Muscle layer of duodenum (tissue), 2 donors: ENCODE data around the gene PBX2.
"Not testable (repeated sequence)": the region's sequence is repeated elsewhere in the genome, so short reads cannot be mapped to it uniquely, and the experiment has no call there.

Experiments used
- H3K27ac ChIP-seq: one replicate; pipeline ENCODE4 v1.7.0; 2013; ENCODE audit warnings: mild to moderate bottlenecking, low read length
- H3K27me3 ChIP-seq: one replicate; pipeline ENCODE4 v1.7.0; 2013; ENCODE audit warnings: low read depth, mild to moderate bottlenecking, control low read depth, low read length
- H3K36me3 ChIP-seq, 2 donors: one replicate each; pipeline ENCODE4 v1.7.0; 2013; ENCODE audit warnings: low read length in 2 of 2, control low read depth in 1 of 2, mild to moderate bottlenecking in 1 of 2; ENCODE audit not compliant: insufficient read depth in 2 of 2, control insufficient read depth in 1 of 2
- H3K4me1 ChIP-seq, 2 donors: one replicate each; pipeline ENCODE4 v1.7.0; 2013; ENCODE audit warnings: low read length in 2 of 2, mild to moderate bottlenecking in 2 of 2, control low read depth in 1 of 2, moderate library complexity in 1 of 2; ENCODE audit not compliant: insufficient read depth in 2 of 2, control insufficient read depth in 1 of 2
- H3K4me3 ChIP-seq, 2 donors: one replicate each; pipeline ENCODE4 v1.7.0; 2013; ENCODE audit warnings: low read length in 2 of 2, low read depth in 1 of 2, mild to moderate bottlenecking in 1 of 2
- H3K9me3 ChIP-seq, 2 donors: one replicate each; pipeline ENCODE4 v1.7.0; 2013; ENCODE audit warnings: low read length in 2 of 2, control low read depth in 1 of 2, mild to moderate bottlenecking in 1 of 2; ENCODE audit not compliant: control insufficient read depth in 1 of 2
- donor health status: healthy.

PBX2 gene

DNA sequence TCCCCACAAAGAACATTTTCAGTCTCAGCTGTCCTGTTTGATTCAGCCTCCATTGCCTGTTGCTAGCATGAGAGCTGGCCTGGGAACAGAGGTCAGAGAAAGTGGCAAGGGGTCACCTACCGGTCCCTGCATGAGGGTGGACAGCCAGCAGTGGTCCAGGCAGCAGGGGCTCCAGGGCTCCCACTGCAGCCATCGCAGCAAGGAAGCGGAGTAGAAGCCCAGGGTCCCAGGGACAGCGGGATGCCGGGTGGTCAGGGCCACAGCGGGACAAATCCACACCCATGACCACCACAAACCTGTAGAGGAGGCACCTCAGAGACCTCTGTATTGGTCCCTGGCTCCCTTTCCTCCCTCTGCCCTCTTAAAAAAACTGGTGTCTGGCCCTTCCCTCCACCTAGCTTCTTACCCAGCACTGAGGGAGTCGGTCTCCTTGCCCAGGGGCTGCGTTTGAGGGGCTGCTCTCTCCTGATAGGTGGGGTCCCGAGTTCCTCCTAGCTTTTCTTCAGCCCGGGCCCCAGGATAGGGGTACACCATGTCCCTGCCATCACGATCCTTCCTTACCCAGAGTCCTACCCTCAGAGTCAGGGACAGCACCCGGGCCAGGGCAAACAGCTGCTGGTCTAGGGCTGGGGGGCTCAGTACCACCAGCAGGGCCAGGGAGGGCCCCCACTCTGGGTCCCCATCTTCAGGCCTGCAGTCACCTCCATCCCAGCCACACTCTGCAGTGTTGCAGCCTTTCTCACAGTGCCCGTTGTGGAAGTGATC lies 10.9 kb upstream of the PBX2 start:
- H3K4me3 ChIP-seq, result no peak overlapping the region
- H3K9me3 ChIP-seq, result no peaks in the 10 kb centered on the region
- H3K4me1 ChIP-seq, result peaks cover 0 to 6% of the 10 kb centered on the region in 2 donors
- no peaks in the 10 kb centered on the region for H3K27me3 ChIP-seq
- H3K36me3 ChIP-seq, result peaks cover 0 to 5% of the 10 kb centered on the region in 2 donors
- H3K27ac ChIP-seq, result no peak overlapping the region

DNA sequence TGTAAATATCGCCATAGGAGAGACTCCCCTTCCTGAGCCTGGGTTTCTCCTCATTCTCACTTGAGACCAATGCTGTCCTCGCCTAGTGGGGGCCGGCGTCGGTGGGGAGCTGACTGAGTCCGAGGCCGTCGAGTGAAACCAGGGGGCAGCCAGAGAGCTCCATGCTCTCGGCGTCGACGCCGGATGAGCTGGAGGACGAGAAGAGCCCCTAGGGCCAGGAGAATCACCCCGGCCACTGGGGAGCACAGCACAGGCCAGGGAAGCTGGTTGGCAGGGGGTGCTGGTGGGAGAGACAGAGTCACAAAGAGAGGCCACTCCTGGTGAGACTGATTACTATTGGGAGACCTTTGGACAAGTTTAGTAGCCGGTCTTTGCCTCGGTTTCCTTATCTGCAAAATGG lies 8.9 kb upstream of the PBX2 start:
- Histone ChIP-seq H3K27me3 (no peaks in the 10 kb centered on the region), H3K4me1 (peaks cover 11 to 12% of the 10 kb centered on the region in 2 donors), H3K4me3 (no peak overlapping the region), H3K27ac (no peak overlapping the region), H3K9me3 (no peaks in the 10 kb centered on the region), H3K36me3 (peaks cover 0 to 6% of the 10 kb centered on the region in 2 donors)

GRCh38 chr6:32198345-32198696 lies 8.3 kb upstream of the PBX2 start:
- Histone ChIP-seq H3K4me3 (no peak overlapping the region), H3K4me1 (peaks cover 11 to 12% of the 10 kb centered on the region in 2 donors), H3K36me3 (peaks cover 0 to 6% of the 10 kb centered on the region in 2 donors), H3K9me3 (no peaks in the 10 kb centered on the region), H3K27me3 (no peaks in the 10 kb centered on the region), H3K27ac (no peak overlapping the region)

- Histone ChIP-seq H3K27me3 (no peaks in the 10 kb centered on the region), H3K36me3 (peaks cover 0 to 6% of the 10 kb centered on the region in 2 donors), H3K9me3 (no peaks in the 10 kb centered on the region), H3K4me3 (peak overlapping the region; percentile 72 to 83), H3K27ac (peak overlapping the region; percentile 100), H3K4me1 (peaks cover 12 to 16% of the 10 kb centered on the region in 2 donors)
Measured at GRCh38 chr6:32196682-32197616, 6.9 kb upstream of the PBX2 start.

DNA sequence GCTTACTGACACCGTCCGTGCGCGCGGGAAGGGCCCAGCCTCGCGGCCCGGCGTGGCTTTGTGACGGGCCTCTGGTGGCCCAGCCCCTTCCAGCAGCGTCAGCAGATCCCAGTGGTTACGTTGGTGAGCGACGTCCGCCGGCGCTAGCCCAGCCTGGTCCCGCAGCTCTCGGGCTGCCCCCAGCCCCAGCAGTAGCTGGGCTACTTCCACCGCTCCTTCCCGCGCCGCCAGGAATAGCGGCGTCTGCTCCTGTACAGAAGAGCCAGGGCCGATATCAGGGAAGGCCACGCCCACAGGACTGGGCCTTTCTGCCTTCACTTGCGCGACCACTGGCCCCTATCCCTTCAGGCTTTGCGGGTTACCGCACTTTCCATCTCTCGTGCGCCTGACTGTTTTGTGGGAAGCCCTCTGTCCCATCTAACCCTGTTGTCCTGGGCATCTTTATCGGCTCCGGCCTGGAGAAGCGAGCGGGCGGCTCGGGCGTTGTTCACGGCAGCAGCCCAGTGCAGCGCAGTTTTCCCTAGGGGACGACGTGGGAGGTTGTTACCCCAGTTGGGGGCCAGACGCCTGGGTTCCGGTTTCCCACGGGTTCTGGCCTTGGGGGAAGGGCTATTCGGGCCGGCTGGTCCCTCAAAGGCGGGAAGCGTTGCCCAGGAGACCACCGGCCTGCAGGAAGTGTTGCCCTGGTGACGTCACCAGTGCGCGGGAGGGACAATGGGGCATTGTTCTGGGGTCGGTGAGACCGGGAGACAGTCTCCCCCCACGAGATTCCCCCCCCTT lies 6.1 kb upstream of the PBX2 start:
- H3K27me3 ChIP-seq, result no peaks in the 10 kb centered on the region
- H3K27ac ChIP-seq, result peak overlapping the region; percentile 100
- peaks cover 0 to 6% of the 10 kb centered on the region in 2 donors for H3K36me3 ChIP-seq
- peak overlapping the region; percentile 72 to 83 for H3K4me3 ChIP-seq
- H3K9me3 ChIP-seq, result no peaks in the 10 kb centered on the region
- H3K4me1 ChIP-seq, result peaks cover 12 to 19% of the 10 kb centered on the region in 2 donors

DNA sequence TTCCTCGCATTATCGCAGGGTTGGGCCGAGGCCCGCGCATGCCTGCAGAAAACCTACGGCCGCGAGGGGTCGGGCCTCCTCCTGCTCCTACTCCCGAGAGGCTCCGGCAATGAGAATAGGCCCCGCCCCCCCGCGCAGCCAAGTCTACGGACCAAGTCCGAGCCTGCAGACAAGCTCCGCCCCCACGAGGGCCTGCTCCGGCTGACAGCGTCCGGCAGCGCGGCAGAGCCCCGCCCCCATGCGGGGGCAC lies 5.6 kb upstream of the PBX2 start:
- peak overlapping the region in 1 of 2 donors; percentile 83 for H3K4me3 ChIP-seq

GRCh38 chr6:32194825-32195651 lies 5.0 kb upstream of the PBX2 start:
- H3K36me3 ChIP-seq, result peaks cover 0 to 6% of the 10 kb centered on the region in 2 donors
- H3K27me3 ChIP-seq, result no peaks in the 10 kb centered on the region
- H3K9me3 ChIP-seq, result no peaks in the 10 kb centered on the region
- peaks cover 12 to 23% of the 10 kb centered on the region in 2 donors for H3K4me1 ChIP-seq
- H3K27ac ChIP-seq, result peak overlapping the region; percentile 99
- H3K4me3 ChIP-seq, result peak overlapping the region; percentile 56 to 71

More for the DNA sequence above, 5.6 kb upstream of the PBX2 start:
- no peak overlapping the region for H3K27ac ChIP-seq
- peaks cover 0 to 6% of the 10 kb centered on the region in 2 donors for H3K36me3 ChIP-seq
- no peaks in the 10 kb centered on the region for H3K27me3 ChIP-seq
- H3K9me3 ChIP-seq, result no peaks in the 10 kb centered on the region
- H3K4me1 ChIP-seq, result peaks cover 12 to 23% of the 10 kb centered on the region in 2 donors

DNA sequence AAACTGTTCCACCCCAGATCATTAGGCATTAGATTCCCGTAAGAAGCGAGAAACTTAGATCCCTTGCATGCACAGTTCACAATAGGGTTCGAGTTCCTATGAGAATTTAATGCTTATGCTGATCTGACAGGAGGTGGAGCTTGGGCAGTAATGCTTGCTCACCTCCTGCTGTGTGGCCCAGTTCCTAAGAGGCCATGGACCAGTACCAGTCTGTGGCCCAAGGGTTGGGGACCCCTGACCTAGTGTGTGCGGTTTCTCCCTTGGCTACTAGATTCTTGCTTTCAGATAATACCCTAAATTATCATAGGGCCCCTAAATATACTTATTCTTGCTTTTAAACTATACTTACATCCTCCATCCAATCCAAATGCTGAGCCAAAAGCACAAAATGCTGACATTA lies 4.4 kb upstream of the PBX2 start:
- Histone ChIP-seq H3K4me3 (peak overlapping the region; percentile 56 to 71), H3K4me1 (peaks cover 12 to 23% of the 10 kb centered on the region in 2 donors), H3K27me3 (no peaks in the 10 kb centered on the region), H3K36me3 (peaks cover 0 to 6% of the 10 kb centered on the region in 2 donors), H3K27ac (peak overlapping the region; percentile 99), H3K9me3 (no peaks in the 10 kb centered on the region)

- not testable (repeated sequence) for H3K27me3 ChIP-seq, H3K9me3 ChIP-seq
- H3K4me3 ChIP-seq, result peak overlapping the region; percentile 43 to 81
- H3K4me1 ChIP-seq, result peaks cover 22 to 23% of the 10 kb centered on the region in 2 donors
- peak overlapping the region; percentile 96 for H3K27ac ChIP-seq
- peaks cover 0 to 10% of the 10 kb centered on the region in 2 donors for H3K36me3 ChIP-seq
Measured at GRCh38 chr6:32193096-32193495, 3.1 kb upstream of the PBX2 start.

DNA sequence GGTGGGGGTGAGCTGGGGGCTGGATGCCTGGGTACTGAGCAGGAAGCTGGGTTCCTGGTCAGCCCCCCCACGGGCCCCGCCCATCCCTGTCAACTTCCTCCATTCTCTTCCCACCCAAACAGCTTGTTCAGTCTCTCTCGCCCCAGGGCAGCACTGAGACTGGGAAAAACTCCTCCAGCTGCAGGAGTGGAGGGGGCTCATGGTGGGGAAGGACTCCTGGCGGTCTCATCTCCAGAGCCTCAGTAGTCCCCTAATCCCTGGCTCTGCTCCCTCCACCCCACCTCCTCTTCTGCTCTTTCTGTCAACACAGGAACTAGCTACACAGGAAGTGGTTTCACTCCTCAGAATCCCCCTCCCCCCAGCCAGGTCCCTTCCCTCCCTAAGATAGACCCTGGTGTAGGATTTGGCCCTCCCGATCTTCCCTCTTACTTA lies 2.6 kb upstream of the PBX2 start, which contains the start of gene GPSM3:
TSS of gene GPSM3 (minus strand) at position 36 of the 432 bp plus-strand sequence. CDS start 130 bp downstream, outside the sequence.
- H3K27ac ChIP-seq, result peak within 1 kb of the TSS; percentile 96
- H3K4me1 ChIP-seq, result peaks cover 23 to 27% of the 10 kb centered on the region in 2 donors
- peaks cover under 1 to 12% of the 10 kb centered on the region in 2 donors for H3K36me3 ChIP-seq
- H3K27me3 ChIP-seq, result no peaks in the 10 kb centered on the region
- H3K9me3 ChIP-seq, result no peaks in the 10 kb centered on the region
- peak within 1 kb of the TSS; percentile 43 to 81 for H3K4me3 ChIP-seq
